Right atrium auricular region (tissue), 2 donors: Measurements from ENCODE around the gene MMP25. TPM values are rescaled to one million over a fixed set of nuclear protein-coding genes. Genes with fewer than 3 reads are reported as not detected.

Experiments
- DNase-seq: peaks from one replicate; pipeline ENCODE4 v3.0.0-alpha.2; 2019; ENCODE audit warnings: low spot score
- H3K27ac ChIP-seq, 2 donors: fragments of 200-600 bp; sonication (generic); 1 replicate in 1 of 2; 2 replicates in 1 of 2; pipeline ENCODE4 v1.5.1; 2016 to 2019
- H3K27me3 ChIP-seq, 2 donors: fragments of 200-600 bp; sonication (generic); one replicate each; pipeline versions ENCODE4 v1.5.1 to v1.6.0; 2017 to 2019
- H3K36me3 ChIP-seq: fragments of 200-600 bp; sonication (generic); one replicate; pipeline ENCODE4 v1.5.1; 2016
- H3K4me1 ChIP-seq, 2 donors: fragments of 200-600 bp; sonication (generic); one replicate each; pipeline versions ENCODE4 v1.5.1 to v1.6.0; 2017 to 2019
- H3K4me3 ChIP-seq, 2 donors: fragments of 200-600 bp; sonication (generic); 1 replicate in 1 of 2; 2 replicates in 1 of 2; pipeline ENCODE4 v1.5.1; 2017 to 2019; ENCODE audit warnings: mild to moderate bottlenecking in 1 of 2, moderate library complexity in 1 of 2
- H3K9me3 ChIP-seq, 2 donors: fragments of 200-600 bp; sonication (generic); one replicate each; pipeline ENCODE4 v1.5.1; 2019
- CTCF ChIP-seq, 2 donors: fragments of 200-600 bp; sonication (generic); IDR thresholded peaks; one replicate each; pipeline ENCODE4 v1.5.1; 2019; ENCODE audit warnings: antibody characterized with exemption in 2 of 2
- total RNA-seq, 2 donors: library from RNA; depleted of rRNA; stranded (reverse); fragments of >200 nt; gene quantifications; one replicate each; pipeline ENCODE4 v1.1.0, GENCODE V29; 2016

The MMP25 gene
- total RNA-seq, 2 donors from 2014 or later, result 0.30 to 1.7 TPM

- H3K36me3 ChIP-seq, result no peaks in the 10 kb centered on the region
- H3K27me3 ChIP-seq, result no peaks in the 10 kb centered on the region
- H3K4me3 ChIP-seq, result peak overlapping the region; percentile 68 to 95
- H3K27ac ChIP-seq, result peak overlapping the region; percentile 77 to 83
- peak; percentile 89 for DNase-seq
- peaks cover 0 to 21% of the 10 kb centered on the region in 2 donors for H3K4me1 ChIP-seq
- TF ChIP-seq CTCF (IDR thresholded peaks at IDR 0.05), result peak; percentile 97 to 98
- no peaks in the 10 kb centered on the region for H3K9me3 ChIP-seq
Observed at GRCh38 chr16:3059041-3059722, 12.8 kb downstream of the MMP25 start.

- no peak for TF ChIP-seq CTCF (IDR thresholded peaks at IDR 0.05)
- no peak for DNase-seq
- no peaks in the 10 kb centered on the region for H3K36me3 ChIP-seq
- no peaks in the 10 kb centered on the region for H3K27me3 ChIP-seq
- peak overlapping the region; percentile 68 to 95 for H3K4me3 ChIP-seq
- peaks cover 0 to 26% of the 10 kb centered on the region in 2 donors for H3K4me1 ChIP-seq
- H3K9me3 ChIP-seq, result no peaks in the 10 kb centered on the region
- peak overlapping the region; percentile 77 to 83 for H3K27ac ChIP-seq
Observed at GRCh38 chr16:3059723-3060242, 13.4 kb downstream of the MMP25 start.

GRCh38 chr16:3060339-3061127 is 14.2 kb downstream of the MMP25 start:
- H3K4me1 ChIP-seq, result peaks cover 0 to 28% of the 10 kb centered on the region in 2 donors
- H3K27ac ChIP-seq, result no peak overlapping the region
- DNase-seq, result no peak
- H3K27me3 ChIP-seq, result no peaks in the 10 kb centered on the region
- no peak overlapping the region for H3K4me3 ChIP-seq
- H3K36me3 ChIP-seq, result no peaks in the 10 kb centered on the region
- H3K9me3 ChIP-seq, result no peaks in the 10 kb centered on the region
- no peak for TF ChIP-seq CTCF (IDR thresholded peaks at IDR 0.05)

- Histone ChIP-seq H3K36me3 (no peaks in the 10 kb centered on the region), H3K4me3 (no peak overlapping the region), H3K9me3 (no peaks in the 10 kb centered on the region), H3K4me1 (peaks cover 0 to 41% of the 10 kb centered on the region in 2 donors), H3K27ac (no peak overlapping the region), H3K27me3 (no peaks in the 10 kb centered on the region)
- no peak for DNase-seq
- TF ChIP-seq CTCF (IDR thresholded peaks at IDR 0.05), result no peak
Observed at GRCh38 chr16:3062553-3062952, 16.2 kb downstream of the MMP25 start.

GRCh38 chr16:3063625-3064386 is 17.4 kb downstream of the MMP25 start:
- Histone ChIP-seq H3K36me3 (no peaks in the 10 kb centered on the region), H3K9me3 (no peaks in the 10 kb centered on the region), H3K27ac (no peak overlapping the region), H3K27me3 (no peaks in the 10 kb centered on the region), H3K4me1 (peaks cover 0 to 36% of the 10 kb centered on the region in 2 donors), H3K4me3 (no peak overlapping the region)
- DNase-seq, result no peak
- no peak for TF ChIP-seq CTCF (IDR thresholded peaks at IDR 0.05)
